HG02938 (cell line): ENCODE data around the gene RAD51B.

Experiments
- ATAC-seq: cut with Tn5 transposase; IDR thresholded peaks from one replicate; pipeline ENCODE4 v1.9.1; 2021; ENCODE audit warnings: mild to moderate bottlenecking, moderate library complexity; ENCODE audit not compliant: unreplicated experiment

Gene RAD51B

DNA sequence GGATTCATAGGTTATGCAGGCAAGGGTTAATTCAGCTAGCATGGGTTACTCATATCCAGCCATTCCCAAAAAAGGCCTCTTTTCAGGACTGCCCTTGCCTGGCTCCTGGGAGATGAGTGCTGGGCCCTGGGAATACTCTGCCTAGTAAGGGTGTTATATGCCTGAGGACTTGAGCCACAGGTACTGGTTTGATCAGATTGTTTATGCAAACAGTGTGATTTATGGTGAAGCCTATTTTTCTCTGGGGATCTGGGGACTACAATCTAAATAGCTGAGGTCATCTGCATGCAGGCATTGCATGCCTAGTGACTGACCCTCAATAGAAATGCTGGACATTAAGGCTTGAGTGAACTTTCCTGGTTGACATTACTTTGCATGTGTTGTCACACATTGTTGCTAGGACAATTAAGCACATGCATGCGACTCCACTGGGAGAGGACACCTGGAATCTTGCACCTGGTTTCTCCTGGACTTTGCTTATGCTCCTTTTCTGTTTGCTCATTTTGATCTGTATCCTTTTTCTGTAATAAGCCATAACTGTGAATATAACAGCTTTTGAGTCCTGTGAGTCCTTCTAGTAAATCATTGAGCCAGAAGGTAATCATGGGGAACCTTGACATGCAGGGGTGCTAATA is 73.0 kb downstream of the RAD51B start:
- no peak for ATAC-seq

DNA sequence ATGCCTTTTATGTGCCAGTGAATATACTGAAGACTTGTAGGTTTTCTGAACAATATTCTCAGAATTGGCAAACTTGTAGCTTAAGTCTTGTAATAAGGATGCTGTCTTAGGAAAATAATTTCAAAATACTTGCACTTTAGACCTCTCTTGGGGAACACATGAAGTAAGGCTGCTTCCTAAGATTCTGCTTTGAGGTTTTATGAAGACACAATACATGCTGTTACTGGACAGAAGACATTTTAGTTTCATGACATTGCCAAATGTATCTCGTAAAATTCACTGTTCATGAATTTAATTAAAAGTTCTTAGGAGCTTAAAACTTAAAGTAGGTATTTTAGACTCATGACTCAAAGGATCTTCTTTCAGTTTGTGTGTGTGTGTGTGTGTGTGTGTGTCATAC is 80.7 kb downstream of the RAD51B start:
- no peak for ATAC-seq

DNA sequence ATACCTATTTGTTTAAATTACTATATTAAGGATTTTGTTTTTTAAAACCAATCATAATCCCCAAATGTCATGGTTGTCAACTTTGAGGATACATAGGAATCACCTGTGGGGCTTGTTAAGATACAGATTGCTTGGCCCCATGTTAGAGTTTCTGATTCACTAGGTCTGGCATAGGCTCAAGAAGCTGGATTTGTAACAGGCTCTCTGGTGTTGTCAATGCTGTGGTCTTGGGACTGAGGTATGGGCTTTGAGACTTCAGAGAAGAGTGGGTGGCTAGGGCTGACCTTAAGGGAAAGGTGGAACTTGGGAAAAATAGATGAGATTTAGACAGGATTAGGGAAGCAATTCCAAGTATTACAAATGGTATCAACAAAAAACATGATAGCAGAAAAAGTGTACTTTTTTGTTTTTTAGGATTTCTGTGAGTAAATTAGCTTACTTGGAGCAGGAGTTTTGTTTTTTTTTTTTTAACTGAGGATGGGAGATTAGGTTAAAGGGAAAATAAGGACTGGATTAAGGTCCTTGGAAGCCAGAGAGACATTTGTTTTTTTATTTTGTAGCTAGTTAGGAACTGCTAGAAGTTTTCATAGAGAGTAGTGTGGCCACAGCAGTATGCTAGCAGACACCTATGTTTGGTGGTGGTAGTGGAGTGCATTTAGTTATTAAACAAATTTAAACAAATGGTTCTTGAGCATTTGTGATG is 88.6 kb downstream of the RAD51B start:
- ATAC-seq = no peak

DNA sequence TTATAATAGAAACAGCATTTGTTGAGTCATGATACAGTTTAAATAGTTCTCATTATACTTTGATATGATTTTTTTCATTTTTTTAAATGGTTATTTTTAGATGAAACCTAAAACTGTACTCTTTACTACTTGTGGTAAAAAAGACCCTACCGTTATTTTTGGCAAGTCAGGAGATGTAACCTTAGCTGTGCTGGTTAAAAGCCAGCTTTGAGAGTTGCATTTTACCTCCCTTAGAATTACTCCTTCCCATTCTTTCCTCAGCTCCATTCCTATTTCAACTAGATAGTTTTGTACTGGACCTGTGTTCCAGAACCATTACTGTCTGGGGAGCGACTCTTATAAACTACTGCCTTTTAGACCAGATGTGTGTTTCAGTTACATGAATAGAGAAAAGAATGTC is 92.0 kb downstream of the RAD51B start:
- ATAC-seq = no peak

DNA sequence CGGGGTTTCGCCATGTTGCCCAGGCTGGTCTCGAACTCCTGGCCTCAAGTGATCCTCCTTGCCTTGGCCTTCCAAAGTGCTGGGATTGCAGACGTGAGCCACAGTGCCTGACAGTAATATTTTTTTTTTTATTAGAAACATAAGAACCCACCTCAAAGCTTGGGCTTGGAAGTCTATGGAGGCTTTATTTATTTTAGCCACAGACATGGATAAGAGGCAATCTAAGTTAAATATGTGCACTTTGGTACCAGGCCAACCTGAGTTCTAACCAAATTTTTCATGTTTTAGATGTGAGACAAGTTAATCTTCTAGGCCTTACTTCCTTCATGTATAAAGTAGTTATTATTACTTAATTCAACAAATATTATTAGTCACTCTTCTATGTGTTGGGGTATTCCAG is 96.9 kb downstream of the RAD51B start:
- ATAC-seq = no peak

DNA sequence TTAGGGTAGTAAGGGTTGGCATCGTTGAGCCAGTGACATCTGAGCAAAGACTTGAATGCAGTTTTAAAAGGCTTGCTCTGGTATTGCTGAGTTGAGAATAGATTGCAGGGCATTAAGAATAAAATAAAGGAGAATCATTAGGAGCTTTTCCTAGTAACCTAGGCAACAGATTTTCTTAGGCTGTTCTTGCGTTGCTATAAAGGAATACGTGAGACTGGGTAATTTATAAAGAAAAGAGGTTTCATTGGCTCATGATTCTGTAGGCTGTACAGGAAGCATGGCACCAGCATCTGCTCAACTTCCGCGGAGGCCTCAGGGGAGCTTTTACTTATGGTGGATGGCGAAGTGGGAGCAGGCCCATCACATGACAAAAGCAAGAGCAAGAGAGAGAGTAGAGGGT is 97.4 kb downstream of the RAD51B start:
- ATAC-seq = no peak

DNA sequence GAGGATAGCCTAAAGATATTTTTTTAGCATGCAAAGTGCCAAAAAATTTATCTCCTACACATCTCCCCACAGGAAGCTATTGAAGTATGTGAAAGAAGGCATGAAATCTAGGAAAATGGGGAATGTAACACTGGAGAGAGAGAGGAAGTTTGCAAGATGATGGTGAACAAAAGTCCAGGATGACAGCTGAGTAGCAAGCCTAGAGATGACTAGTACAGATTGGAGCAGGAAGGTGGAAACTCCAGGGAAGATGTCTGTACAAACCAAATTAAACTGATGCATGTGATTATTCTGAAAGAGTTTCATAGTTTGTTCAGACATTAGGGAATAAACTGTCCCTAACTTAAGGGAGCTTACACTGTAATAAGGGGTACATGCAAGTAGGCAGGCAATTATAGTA is 99.3 kb downstream of the RAD51B start:
- ATAC-seq = no peak

DNA sequence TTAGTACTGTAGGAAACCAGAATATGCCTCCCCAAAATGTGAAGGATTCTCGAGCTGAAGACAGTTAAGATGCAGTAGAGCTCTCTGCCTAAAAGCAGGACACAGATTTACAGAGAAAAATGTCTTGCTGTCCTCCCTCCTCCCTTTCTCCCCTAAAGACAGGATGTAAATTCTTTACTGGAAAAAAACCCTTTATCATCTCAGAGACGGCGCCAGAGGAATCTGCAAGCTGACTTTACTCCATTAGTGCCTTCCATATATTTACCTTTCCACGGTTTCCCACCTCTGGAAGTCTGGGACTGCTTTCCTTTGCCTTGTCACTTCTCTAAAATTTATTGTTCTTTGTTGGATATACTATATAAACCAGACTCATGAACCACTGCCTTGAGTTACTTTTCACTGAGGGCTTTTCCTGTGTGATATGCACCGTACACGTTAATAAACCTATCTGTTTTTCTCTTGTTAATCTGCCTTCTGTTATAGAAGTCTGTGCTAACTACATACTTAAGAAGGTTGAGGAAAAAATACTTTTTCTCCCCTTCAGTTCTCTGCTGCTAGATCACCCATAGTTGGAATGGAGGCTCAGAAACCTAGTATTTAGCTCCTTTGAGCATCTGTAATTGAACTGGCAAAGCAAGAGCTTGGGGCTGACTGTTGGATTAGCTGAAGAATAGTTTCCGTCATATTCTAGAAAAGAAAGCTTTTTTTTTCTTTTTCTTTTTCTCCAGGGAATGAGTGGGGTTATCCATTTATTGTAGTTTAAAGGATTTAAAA is 99.9 kb downstream of the RAD51B start:
- no peak for ATAC-seq

DNA sequence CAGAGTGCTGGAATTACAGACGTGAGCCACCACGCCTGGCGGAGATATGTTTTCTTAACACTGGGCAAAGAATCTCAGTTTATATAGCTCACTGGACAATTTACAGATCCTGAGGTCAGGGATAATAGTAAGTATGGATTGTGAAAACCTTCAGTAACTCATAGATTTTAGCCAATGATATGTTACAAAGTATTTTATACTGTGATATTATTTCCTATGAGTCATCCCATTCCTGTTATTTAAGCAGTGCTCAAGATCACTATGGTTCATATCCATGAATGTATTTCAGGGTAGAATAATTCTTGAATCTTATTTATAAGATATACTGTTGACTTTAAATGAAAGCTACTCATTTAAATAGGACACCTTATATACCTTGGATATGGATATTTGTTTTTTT is 107.2 kb downstream of the RAD51B start:
- ATAC-seq = no peak

DNA sequence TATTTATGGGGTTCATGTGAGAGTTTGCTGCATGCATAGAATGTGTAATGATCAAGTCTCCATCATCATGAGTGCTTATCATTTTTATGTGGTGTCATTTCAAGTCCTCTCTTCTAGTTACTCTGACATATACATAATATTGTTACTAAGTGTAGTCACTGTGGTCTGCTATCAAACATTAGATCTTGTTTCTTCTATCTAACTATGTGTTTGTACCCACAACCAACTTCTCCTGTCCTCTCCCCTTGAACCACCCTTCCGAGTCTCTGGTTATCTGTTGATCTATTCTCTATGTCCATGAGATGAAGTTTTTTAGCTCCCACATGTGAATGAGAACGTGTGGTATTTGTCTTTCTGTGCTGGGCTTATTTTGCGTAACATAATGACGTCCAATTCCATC is 107.7 kb downstream of the RAD51B start:
- ATAC-seq = no peak

DNA sequence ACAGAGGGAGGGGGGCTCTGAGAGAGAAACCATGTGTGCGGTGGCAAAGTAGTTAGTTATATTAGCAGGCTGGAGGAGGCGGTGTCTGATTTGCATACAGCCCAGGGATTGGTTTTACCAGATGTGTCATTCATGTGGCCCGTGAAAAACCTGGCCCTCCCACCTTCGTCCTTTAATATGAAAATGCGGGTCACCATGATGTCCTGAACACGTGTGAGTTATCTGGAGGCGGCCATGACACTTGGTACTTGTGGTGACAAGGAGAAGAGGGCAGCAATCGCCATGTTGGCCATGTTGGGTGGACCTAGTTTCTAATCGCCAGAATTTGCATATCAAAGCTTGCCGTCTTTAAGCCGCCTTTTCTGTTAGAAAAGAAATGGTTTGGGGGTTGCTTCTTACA is 108.8 kb downstream of the RAD51B start:
- ATAC-seq = no peak

DNA sequence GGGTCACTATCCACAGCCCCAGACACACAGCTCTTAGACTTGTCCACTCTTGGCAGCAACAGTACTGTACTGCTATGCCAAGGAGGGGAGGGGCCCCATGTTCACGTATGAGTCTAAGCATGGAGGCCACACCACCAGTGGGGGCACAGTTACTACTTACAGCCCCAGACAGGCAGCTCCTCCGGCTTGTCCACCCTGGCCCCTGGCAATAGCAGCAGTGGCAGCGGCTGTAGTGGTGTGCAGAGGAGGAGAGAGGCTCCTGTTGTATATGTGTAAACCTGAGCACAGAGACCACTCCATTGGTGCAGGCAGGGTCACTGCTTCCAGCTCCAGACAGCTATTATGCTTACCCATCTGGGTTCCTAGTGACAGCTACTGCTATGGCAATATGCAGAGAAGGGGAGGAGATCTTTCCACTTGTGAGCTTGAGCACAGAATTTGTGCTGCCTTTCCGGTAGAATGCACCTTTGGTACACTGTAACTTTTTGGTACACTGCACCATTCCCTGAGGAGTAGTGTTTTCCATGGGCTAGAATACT is 113.2 kb downstream of the RAD51B start:
- ATAC-seq = no peak

DNA sequence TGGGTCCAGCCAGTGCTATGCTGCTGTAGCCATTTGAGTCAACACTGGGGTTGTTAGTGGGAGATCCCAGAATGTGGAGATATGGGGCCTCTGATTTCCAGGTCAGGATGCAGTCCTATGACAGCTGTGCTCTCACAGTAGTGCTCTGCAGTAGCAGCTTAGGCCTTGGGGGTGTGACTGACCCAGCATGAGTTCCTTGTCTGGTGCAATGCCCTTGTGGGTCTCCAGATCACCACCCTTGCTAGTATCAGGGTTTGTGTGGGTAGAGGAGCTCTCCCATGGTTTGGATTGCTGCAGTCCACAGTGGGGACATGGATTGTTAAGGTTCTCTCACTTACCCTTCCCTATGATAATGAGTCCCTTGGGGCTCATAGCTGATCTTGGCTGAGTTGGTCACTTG is 113.7 kb downstream of the RAD51B start:
- ATAC-seq = no peak

DNA sequence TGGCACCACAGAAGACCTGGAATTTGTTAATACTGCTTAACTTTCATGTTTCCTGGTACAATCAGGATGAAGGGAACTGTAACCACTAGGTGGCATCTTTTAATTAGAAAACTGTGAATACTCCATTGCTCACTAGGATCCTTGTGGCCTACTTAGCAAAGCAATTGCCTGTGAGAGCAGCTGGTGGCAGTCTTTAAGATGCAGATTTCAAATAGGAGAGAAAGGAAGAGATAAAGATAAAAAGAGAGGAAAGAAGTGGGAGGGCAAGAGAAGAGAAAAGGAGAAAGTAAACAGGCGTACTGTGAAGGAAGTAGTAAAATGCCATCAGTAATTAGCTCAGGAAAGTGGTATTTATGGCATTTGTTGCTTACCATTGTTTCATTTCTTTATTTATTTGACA is 114.5 kb downstream of the RAD51B start:
- ATAC-seq = no peak

DNA sequence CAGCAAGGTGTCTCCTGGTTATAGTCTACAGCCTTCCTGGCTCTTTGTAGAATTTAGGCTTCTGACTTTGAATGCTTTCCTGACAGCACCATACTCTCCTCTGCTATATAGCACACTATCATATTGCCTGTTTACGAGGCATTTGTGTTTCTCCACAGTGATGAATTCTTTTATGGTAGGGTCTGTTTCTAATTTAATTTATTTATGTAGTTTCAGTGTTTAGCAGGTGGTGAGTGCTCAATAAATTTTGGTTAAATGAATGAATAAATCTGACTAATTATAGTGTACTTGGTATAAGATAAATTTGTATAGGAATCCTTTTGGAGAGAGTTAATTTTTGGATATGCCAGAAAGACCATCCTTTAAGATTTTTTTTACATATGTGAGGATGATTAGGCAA is 115.3 kb downstream of the RAD51B start:
- no peak for ATAC-seq

DNA sequence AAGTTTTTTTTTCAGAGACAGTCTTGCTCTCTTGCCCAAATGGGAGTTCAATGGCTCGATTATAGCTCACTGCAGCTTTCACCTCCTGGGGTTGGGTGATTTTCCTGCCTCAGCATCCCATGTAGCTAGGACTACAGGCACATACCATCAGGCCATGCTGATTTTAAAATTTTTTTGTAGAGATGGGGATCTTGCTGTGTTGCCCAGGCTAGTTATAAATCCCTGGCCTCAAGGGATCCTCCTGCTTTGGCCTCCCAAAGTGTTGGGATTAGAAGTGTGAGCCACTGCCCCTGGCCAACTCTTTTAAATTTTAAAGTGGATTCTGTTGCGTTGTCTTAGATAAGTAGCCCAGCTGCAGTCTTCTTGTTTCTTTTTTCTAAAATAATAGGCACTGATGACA is 115.8 kb downstream of the RAD51B start:
- no peak for ATAC-seq

DNA sequence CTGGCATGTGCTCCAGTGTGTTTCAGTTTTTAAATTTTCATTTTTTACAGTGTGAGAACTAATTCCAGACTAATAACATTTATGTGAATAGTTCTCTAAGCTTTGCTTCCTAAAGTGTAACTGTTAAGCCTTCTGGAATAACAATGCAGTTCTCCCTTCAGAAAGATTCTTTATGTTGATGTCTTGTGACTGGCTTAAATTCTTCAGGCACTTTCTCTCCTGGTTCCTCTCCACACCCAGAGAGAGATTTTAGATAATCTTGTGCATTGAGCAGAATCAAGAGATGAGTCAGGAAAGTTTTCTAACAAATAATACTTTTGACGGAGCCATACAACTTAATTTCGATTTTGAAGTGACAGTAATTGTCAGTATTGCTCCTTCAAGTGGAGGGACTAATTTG is 118.5 kb downstream of the RAD51B start:
- ATAC-seq = no peak

DNA sequence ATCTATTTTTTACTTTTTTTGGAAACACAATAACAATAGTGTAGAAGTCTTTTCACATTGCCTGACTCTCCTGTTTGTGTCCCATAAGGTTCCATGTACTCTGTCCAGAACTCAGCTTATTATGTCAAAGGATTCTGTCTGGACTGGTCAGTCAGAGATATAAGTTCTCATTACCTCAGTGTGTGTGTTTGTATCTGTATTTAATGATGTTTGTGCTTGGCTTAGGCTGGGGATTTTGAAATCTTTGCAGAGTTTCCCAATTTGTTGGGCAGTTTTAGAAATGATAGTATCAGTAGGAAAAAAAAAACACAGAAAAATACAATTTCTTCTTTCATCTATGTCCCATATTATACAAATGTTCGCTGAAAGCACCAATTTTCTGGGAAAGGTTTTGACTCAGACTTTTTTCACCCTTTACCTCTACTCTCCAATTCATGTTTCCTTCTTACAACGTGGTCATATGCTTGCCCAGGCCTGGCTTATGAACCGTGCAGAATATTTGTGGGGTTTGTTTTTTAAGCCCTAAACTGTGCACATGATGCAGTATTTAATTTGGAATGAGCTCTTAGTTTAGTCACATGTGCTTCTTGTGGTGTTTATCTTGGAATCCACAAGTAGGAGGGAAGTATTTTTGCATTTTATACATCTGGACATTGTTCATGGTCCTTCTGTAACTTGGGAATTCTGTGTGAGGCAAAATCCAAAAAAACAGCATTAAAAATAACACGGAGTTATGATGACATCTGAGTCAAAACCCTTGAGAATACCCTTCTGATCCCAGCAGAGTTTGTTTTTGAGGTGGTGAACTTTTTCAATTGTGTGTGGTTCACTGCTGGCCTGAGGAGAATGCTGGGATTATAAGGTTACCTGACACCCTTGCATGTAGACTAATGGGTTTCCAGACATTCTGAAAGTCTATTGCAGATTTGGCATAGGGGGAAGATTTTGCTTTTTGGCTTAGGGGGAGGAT is 121.2 kb downstream of the RAD51B start:
- no peak for ATAC-seq

DNA sequence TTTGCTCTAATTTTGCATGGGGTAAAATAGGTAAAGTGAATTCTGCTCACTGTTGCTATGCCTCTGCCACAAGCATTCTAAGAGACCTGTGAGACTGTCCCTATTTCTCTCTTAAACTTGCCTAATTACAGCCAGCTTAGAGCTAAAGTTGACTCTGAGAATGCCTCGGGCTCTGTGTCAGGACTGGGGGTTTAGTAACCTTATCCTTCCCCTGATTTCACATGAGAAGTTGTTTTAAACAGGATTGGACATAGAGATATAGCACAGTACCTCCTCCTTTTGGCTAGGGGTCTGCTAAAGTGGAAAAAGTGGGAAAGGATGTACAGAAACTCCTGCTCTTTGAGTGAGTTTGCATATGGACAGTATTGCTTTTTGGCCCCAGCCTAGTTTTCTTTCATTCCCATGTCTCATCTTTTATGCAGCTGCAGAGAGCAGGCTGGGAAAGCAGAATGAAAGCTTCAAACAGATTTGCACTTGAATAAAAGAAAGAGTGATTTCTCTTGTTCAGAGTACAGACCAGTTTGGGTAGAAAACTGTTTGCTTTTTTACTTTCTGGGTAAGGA is 122.0 kb downstream of the RAD51B start:
- ATAC-seq = no peak

DNA sequence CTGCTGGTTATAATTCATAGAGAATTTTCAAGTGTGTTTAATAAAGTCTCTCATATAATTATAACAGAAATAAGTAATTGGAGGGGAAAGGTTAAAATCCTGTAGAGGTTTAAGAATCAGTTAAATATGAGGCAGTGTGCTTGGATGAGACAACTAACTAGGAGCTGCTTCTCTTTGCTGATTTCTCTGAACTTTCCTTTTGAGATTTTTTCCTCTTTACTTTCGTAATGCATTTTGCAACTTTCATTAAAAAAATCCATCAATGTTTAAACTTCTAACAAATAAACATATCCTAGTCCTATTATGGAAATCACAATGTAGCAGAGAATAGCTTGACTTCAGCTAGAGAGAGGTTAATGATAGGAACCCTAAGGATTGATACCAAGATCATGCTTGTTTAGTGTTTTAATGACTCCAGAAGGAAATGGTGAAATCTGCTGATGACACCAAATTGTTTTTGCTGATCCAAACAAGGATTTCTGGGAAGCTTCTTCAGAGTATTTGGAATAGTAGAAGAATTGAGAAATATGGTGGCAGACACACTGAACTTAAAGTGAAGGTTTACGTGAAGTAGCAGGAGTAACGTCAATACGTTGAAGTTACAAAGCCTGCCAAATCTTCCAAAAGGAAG is 122.6 kb downstream of the RAD51B start:
- no peak for ATAC-seq
